Epithelial cell of proximal tubule (primary cell): ENCODE data around the gene MYH10. TPM values are rescaled to one million over a fixed set of nuclear protein-coding genes. Genes with fewer than 3 reads are reported as not detected.

ENCODE experiments used
- DNase-seq: peaks from one replicate; pipeline ENCODE4 v3.0.0-alpha.2; 2011; ENCODE audit warnings: low read depth
- H3K4me3 ChIP-seq: 2 replicates; pipeline ENCODE4 v1.5.1; 2011; ENCODE audit warnings: low read depth, mild to moderate bottlenecking, low read length
- total RNA-seq: library from RNA; depleted of rRNA; stranded (reverse); fragments of >200 nt; gene quantifications from 2 replicates; pipeline ENCODE4 v1.2.3, GENCODE V29; 2015
- TF ChIP-seq, protein P1 (sequence below): conservative IDR thresholded peaks from 2 replicates; pipeline ENCODE4 v1.5.1; 2012; ENCODE audit warnings: low read depth, mild to moderate bottlenecking, low read length

MYH10 gene
- total RNA-seq, 1 donor from 2014 or later, result 71.1 TPM

DNA sequence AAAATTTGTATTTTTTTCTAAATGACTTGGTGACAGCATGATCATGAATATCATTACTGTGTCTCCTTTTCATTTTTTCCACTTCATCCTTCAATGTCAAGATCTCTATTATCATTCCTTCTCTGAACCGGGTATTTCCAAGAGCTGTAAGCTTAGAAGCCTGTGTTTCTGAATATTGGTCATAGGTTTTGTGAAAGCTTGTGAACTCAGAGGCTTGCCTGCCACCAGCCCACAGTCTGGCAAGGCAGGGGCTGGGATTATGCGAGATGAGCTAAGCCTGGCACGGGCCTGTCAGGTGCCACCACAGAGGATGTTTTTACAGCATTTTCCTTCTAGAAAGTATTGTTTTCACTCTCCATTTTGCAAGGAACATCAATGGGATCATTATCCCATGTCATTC is 92.8 kb downstream of the MYH10 start:
- DNase-seq, result no peak
- H3K4me3 ChIP-seq, result no peak overlapping the region
- TF ChIP-seq, protein P1, sequence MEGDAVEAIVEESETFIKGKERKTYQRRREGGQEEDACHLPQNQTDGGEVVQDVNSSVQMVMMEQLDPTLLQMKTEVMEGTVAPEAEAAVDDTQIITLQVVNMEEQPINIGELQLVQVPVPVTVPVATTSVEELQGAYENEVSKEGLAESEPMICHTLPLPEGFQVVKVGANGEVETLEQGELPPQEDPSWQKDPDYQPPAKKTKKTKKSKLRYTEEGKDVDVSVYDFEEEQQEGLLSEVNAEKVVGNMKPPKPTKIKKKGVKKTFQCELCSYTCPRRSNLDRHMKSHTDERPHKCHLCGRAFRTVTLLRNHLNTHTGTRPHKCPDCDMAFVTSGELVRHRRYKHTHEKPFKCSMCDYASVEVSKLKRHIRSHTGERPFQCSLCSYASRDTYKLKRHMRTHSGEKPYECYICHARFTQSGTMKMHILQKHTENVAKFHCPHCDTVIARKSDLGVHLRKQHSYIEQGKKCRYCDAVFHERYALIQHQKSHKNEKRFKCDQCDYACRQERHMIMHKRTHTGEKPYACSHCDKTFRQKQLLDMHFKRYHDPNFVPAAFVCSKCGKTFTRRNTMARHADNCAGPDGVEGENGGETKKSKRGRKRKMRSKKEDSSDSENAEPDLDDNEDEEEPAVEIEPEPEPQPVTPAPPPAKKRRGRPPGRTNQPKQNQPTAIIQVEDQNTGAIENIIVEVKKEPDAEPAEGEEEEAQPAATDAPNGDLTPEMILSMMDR, result no peak

DNA sequence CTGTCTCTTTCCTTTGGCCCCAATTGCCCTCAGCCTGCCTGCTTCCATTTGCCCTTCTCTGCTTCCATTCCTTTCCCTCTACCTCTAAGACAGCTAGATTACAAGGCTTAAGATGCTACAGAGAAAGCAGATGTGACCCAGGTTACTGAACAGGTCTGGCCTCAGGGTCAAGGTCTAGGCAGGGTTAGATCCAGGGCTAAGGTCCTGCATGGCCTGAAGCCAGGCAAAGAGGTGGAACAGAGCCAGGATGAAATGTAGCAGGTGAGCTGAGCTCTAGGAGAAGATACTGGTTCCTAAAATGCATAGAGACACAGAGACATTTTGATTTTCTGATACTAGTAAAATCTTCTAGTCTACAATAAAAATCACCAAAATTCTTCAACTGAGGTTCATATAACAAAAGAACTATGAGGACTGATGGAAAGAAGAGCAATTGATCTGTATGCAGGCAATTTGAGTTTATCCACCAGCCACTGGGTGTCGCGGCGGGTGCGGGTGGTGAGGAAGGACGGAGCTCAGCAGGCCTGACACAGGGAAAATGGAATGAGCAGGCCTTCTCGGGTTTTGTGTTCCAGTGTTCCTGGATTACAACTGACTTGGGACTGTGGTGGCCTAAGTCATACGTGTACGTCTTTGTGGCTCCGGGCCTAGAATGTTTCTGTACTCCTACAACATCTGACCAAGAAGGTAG is 95.9 kb downstream of the MYH10 start:
- TF ChIP-seq, protein P1, result no peak
- H3K4me3 ChIP-seq, result no peak overlapping the region
- DNase-seq, result no peak

DNA sequence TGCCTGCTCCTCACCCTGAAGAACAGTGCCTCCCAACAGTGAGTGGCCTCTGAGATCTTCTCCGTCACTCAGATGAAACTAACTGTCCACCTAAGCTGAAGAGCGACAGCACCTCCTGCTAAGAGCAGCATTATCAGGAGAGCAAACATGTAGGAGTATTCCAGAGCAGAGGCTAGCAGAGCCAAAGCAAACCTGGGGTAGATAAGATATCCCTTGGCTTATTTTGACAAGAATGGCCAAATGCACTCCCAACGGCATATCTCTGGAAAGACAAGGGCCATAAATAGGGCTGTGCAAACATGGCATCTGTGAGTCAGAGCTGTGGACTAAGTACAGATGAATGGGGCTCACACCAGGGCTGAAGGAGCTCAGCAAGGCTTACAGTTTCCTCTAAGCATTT is 98.5 kb downstream of the MYH10 start:
- H3K4me3 ChIP-seq, result no peak overlapping the region
- DNase-seq, result no peak
- TF ChIP-seq, protein P1, result no peak

DNA sequence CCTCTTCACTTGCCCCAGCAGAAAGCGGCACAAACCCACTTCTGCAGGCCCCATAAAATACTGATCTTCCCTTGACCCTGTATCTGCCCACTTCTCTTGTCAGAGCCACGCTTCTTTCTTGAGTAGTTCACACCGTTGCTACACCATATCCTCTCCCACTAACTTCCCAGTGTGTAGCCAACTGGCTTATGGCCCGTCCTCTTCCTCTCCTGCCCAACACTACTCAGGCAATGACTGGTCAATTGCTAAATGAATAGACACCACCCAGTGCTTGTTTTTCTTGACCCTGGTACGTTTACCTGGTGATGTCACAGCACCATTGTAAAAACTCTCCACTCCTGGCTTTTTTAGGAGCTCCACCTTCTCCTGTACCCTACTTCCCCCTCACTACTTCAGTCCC is 107.9 kb downstream of the MYH10 start:
- H3K4me3 ChIP-seq, result no peak overlapping the region
- TF ChIP-seq, protein P1, result no peak
- DNase-seq, result no peak

DNA sequence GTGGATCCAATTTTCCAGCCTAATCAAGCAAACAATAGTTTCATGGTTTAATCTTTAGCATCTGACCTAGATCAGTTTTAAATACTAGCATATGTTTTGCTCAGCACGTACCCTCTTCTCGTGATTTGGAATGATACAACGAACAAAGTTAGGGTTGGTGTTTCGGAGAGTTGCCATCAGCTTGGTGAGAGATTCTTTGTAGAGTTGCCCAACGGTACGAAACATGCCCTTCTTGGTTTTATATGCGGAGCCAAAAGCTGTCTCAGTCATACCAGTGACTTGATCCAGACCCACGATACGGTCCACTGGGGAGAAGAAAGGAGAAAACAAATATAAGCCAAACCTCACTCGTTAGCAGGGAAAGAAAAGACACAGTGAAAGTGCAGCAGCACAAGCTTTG is 109.5 kb downstream of the MYH10 start:
- TF ChIP-seq, protein P1, result no peak
- no peak overlapping the region for H3K4me3 ChIP-seq
- no peak for DNase-seq

DNA sequence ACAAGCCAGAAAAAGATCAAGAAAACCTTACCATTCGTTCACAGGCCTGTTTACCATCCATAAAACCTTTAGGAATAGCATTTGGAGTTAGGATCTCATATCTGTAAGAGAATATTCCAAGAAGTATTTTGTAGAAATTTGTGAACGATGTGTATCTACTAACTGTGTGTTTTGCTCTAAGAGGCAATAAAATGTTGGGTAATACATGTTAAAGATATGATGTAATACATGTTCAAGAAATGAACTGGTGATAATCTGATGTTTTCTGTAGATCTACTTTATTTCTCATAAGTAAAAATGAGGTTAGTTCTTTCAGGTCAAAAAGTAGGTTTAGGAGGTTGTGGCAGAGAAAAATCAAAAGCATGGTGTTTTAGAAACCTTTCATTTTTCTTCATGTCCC is 111.7 kb downstream of the MYH10 start:
- TF ChIP-seq, protein P1, result no peak
- no peak overlapping the region for H3K4me3 ChIP-seq
- DNase-seq, result no peak

DNA sequence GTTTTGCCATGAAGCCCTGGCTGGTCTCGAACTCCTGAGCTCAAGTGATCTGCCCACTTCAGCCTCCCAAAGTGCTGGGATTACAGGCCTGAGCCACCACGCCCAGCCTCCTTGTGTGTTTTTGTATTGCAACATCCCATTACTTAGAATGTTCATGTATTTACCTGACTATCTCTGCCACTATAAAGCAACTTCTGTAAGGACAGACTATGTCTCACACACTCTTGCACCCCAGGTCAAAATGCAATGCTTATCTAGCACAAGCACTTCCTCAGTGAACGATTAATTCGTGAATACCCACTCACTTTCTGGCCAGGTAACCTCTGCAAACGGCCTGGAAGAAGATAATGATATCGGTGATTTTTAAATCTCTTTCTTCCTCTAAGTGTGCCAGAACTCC is 112.2 kb downstream of the MYH10 start:
- no peak for DNase-seq
- no peak overlapping the region for H3K4me3 ChIP-seq
- TF ChIP-seq, protein P1, result no peak
